K562 (cell line): ENCODE results near the gene CNRIP1. TPM values are rescaled to one million over a fixed set of nuclear protein-coding genes. Genes with fewer than 3 reads are reported as not detected.

Experiments used
- AFF1 ChIP-seq, 2 experiments: fragments of 450-650 bp; IDR thresholded peaks; 2 replicates each; pipeline ENCODE4 v1.6.1; 2018; ENCODE audit warnings: mild to moderate bottlenecking in 2 of 2, low read depth in 1 of 2; ENCODE audit not compliant: partially characterized antibody in 2 of 2
- ATF1 ChIP-seq, 2 experiments: fragments of 450-650 bp in 1 of 2; IDR thresholded peaks; 2 replicates each; pipeline ENCODE4 v1.6.1; 2016; ENCODE audit warnings: missing compliant biosample characterization in 1 of 2, missing genetic modification characterization in 1 of 2
- ATF3 ChIP-seq, 2 experiments: fragments of 450-650 bp in 1 of 2; sonication (generic) in 1 of 2; formaldehyde crosslinking in 1 of 2; IDR thresholded peaks in 1 of 2; conservative IDR thresholded peaks in 1 of 2; 2 replicates each; pipeline versions ENCODE4 v1.6.1 to v1.8.1; 2016 to 2023; ENCODE audit warnings: mild to moderate bottlenecking in 2 of 2, moderate library complexity in 2 of 2, inconsistent platforms in 1 of 2, missing genetic modification reagents in 1 of 2
- CHD4 ChIP-seq: fragments of 200-600 bp; sonication (generic); IDR thresholded peaks from 3 replicates; pipeline ENCODE4 v1.6.1; 2012; ENCODE audit warnings: low read depth, mild to moderate bottlenecking, mixed read lengths, low read length, inconsistent platforms; ENCODE audit not compliant: insufficient read depth, insufficient replicate concordance, poor library complexity, severe bottlenecking
- DNMT1 ChIP-seq: fragments of 450-650 bp; IDR thresholded peaks from 2 replicates; pipeline ENCODE4 v1.6.1; 2016; ENCODE audit warnings: antibody characterized with exemption, mild to moderate bottlenecking
- ETV6 ChIP-seq, 3 experiments: fragments of 150-350 bp in 1 of 3; sonication (generic) in 1 of 3; formaldehyde crosslinking in 1 of 3; IDR thresholded peaks; 2 replicates each; pipeline versions ENCODE4 v1.6.1 to v1.8.0; 2014 to 2022; ENCODE audit warnings: borderline replicate concordance in 2 of 3, low read depth in 2 of 3, antibody characterized with exemption in 1 of 3, low read length in 1 of 3, mild to moderate bottlenecking in 1 of 3, missing genetic modification reagents in 1 of 3
- HOXB6 ChIP-seq: fragments of 250-450 bp; sonication (Bioruptor Pico); IDR thresholded peaks from 2 replicates; pipeline ENCODE4 v1.5.1; 2022; ENCODE audit warnings: mild to moderate bottlenecking, borderline replicate concordance
- JUND ChIP-seq, 2 experiments: IDR thresholded peaks; 2 replicates in 1 of 2; 3 replicates in 1 of 2; pipeline ENCODE4 v1.6.1; 2011; ENCODE audit warnings: borderline replicate concordance in 2 of 2, low read depth in 2 of 2, low read length in 2 of 2, improper control_type of control experiment in 1 of 2, missing biosample characterization in 1 of 2, missing genetic modification characterization in 1 of 2, missing genetic modification reagents in 1 of 2
- PKNOX1 ChIP-seq: fragments of 450-650 bp; IDR thresholded peaks from 2 replicates; pipeline ENCODE4 v1.6.1; 2016
- POLR2AphosphoS5 ChIP-seq: IDR thresholded peaks from 2 replicates; pipeline ENCODE4 v1.6.1; 2011; ENCODE audit warnings: mild to moderate bottlenecking, low read depth, low read length, moderate library complexity; ENCODE audit not compliant: control insufficient read depth, insufficient read depth
- PREB ChIP-seq: sonication (generic); formaldehyde crosslinking; IDR thresholded peaks from 2 replicates; pipeline ENCODE4 v1.8.1; 2023; ENCODE audit warnings: mild to moderate bottlenecking, missing genetic modification reagents
- SMARCE1 ChIP-seq: fragments of 450-650 bp; IDR thresholded peaks from 2 replicates; pipeline ENCODE4 v1.7.1; 2016; ENCODE audit warnings: mild to moderate bottlenecking
- THRAP3 ChIP-seq: fragments of 450-650 bp; IDR thresholded peaks from 2 replicates; pipeline ENCODE4 v1.6.1; 2016; ENCODE audit warnings: mild to moderate bottlenecking, inconsistent platforms, borderline replicate concordance
- ZNF280A ChIP-seq: fragments of 450-650 bp; IDR thresholded peaks from 2 replicates; pipeline ENCODE4 v1.6.1; 2018; ENCODE audit warnings: mild to moderate bottlenecking, low read depth; ENCODE audit not compliant: partially characterized antibody
- ZNF316 ChIP-seq: fragments of 450-650 bp; IDR thresholded peaks from 2 replicates; pipeline ENCODE4 v1.6.1; 2016
- ZNF717 ChIP-seq: fragments of 250-450 bp; sonication (Bioruptor Pico); IDR thresholded peaks from 2 replicates; pipeline ENCODE4 v1.5.0; 2021
- polyA plus RNA-seq, 8 experiments: library from polyadenylated mRNA; depleted of rRNA in 4 of 8; stranded (reverse) in 5 of 8; unstranded in 3 of 8; fragments of >200 nt; fragmentation: Nextera tagmentation in 2 of 8; fragmentation: Illumina TruSeq in 1 of 8; extraction: Ambion mirVana in 2 of 8; extraction: Trizol in 1 of 8; gene quantifications; 2 replicates each; pipeline versions ENCODE4 v1.2.1 to v1.2.3, GENCODE V29; 2011 to 2014; ENCODE audit warnings: inconsistent platforms in 1 of 8, missing spikeins in 1 of 8
- total RNA-seq, 7 experiments: library from RNA; depleted of rRNA in 6 of 7; stranded (reverse); fragments of >200 nt in 6 of 7; fragmentation: Illumina TruSeq in 2 of 7; extraction: Trizol in 2 of 7; gene quantifications; 2 replicates each; pipeline versions ENCODE4 v1.2.1 to v1.2.3, GENCODE V29; 2011 to 2021; ENCODE audit warnings: low replicate concordance in 1 of 7

Gene CNRIP1
- total and polyA plus RNA-seq, 9 of the 15 experiments (the other 6 are each of a cell fraction or from before 2014, with no cell fraction given), result 0.59 to 2.1 (median 1.5) TPM

GRCh38 chr2:68330691-68331090 lies 10.9 kb upstream of the CNRIP1 start (continued):
- TF ChIP-seq AFF1 (IDR thresholded peaks at IDR 0.05; ENCODE audit: low read depth in 1 of 2, partially characterized antibody in 2 of 2) (no peak), DNMT1 (no peak), ZNF280A (no peak), JUND (IDR thresholded peaks at IDR 0.05; ENCODE audit: borderline replicate concordance, low read depth, low read length) (peak; percentile 74; the same call in 1 of the 2 replicates), JUND (tag; IDR thresholded peaks at IDR 0.05; ENCODE audit: borderline replicate concordance, low read depth, low read length) (peak; percentile 57; the same call in 1 of the 3 replicates), ZNF717 (no peak), THRAP3 (no peak), SMARCE1 (no peak), POLR2AphosphoS5 (no peak), HOXB6 (CRISPR knock-in tag) (no peak), ZNF316 (0 out of 2 replicates have a peak, but pooled peaks have one; percentile 12), ATF1 (CRISPR knock-in tag; IDR thresholded peaks at IDR 0.05) (no peak), ATF1 (tag; IDR thresholded peaks at IDR 0.05) (no peak), ETV6 (IDR thresholded peaks at IDR 0.05; ENCODE audit: borderline replicate concordance in 1 of 2, low read depth in 2 of 2, low read length in 1 of 2) (no peak), ETV6 (CRISPR knock-in tag; IDR thresholded peaks at IDR 0.05; ENCODE audit: borderline replicate concordance) (no peak), PREB (CRISPR knock-in tag) (no peak), ATF3 (IDR thresholded peaks at IDR 0.05) (peak; percentile 68), ATF3 (CRISPR knock-in tag; conservative IDR thresholded peaks at IDR 0.05) (no peak), CHD4 (no peak), PKNOX1 (peak; percentile 95)
